ENCODE results near the gene MACROD2. TPM values are rescaled to one million over a fixed set of nuclear protein-coding genes. Genes with fewer than 3 reads are reported as not detected.
"Not testable (repeated sequence)": the region's sequence is repeated elsewhere in the genome, so short reads cannot be mapped to it uniquely, and the experiment has no call there.

Gene MACROD2
- total RNA-seq, 1 donor from 2014 or later, result 78.2 TPM

GRCh38 chr20:16011056-16011455 is 2015.7 kb downstream of the MACROD2 start:
- DNase-seq (no peak), ATAC-seq (no peak)
- H3K27ac ChIP-seq, result no peak overlapping the region
- H3K4me3 ChIP-seq, result no peak overlapping the region
- H3K9me3 ChIP-seq, result no peaks in the 10 kb centered on the region
- intact Hi-C loops (cut with DNase I), result no loop called here
- H3K36me3 ChIP-seq, result no peaks in the 10 kb centered on the region
- H3K27me3 ChIP-seq, result no peaks in the 10 kb centered on the region
- no peak for TF ChIP-seq CTCF (IDR thresholded peaks at IDR 0.05)
- no peaks in the 10 kb centered on the region for H3K4me1 ChIP-seq

DNA sequence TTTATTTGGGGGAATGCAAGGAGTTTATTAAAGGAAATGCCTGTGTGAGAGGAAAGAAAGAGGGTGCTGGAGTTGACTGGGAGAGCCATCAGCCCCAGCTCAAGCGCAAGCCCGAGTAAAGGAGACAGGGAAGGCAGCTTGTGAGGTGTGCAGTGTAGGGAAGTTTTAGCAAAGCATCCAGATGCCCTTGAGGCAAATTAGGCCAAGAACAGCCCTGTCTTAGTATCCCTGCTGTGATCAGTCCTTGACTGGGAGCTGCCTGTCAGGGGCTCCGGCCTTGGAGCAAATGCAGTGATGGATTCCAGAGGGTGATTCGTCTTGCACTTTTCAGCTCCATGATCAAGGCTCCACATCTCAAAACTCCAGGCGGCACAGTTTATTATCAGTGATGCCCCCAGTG is 2016.2 kb downstream of the MACROD2 start:
- intact Hi-C loops (cut with DNase I), result no loop called here
- no peaks in the 10 kb centered on the region for H3K27me3 ChIP-seq
- H3K9me3 ChIP-seq, result no peaks in the 10 kb centered on the region
- H3K4me3 ChIP-seq, result no peak overlapping the region
- TF ChIP-seq CTCF (IDR thresholded peaks at IDR 0.05), result no peak
- no peaks in the 10 kb centered on the region for H3K36me3 ChIP-seq
- ATAC-seq (no peak), DNase-seq (no peak)
- no peaks in the 10 kb centered on the region for H3K4me1 ChIP-seq
- no peak overlapping the region for H3K27ac ChIP-seq

DNA sequence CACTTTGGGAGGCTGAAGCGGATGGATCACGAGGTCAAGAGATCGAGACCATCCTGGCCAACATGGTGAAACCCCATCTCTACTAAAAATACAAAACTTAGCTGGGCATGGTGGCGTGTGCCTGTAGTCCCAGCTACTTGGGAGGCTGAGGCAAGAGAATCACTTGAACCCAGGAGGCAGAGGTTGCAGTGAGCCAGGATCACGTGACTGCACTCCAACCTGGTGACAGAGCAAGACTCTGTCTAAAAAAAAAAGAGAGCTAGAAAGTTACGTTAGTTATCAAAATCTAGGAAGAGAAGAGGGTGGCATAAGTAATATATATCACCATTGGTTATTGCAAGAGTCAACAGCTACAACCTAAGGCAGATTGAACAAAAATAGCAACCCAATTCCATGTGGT is 2017.6 kb downstream of the MACROD2 start:
- H3K36me3 ChIP-seq; H3K4me3 ChIP-seq; DNase-seq; H3K27ac ChIP-seq; H3K27me3 ChIP-seq; intact Hi-C loops (cut with DNase I); H3K9me3 ChIP-seq; ATAC-seq; H3K4me1 ChIP-seq: not testable (repeated sequence)

GRCh38 chr20:16013631-16014030 is 2018.3 kb downstream of the MACROD2 start:
- no peaks in the 10 kb centered on the region for H3K27me3 ChIP-seq
- no peaks in the 10 kb centered on the region for H3K4me1 ChIP-seq
- no peak overlapping the region for H3K27ac ChIP-seq
- TF ChIP-seq CTCF (IDR thresholded peaks at IDR 0.05), result no peak
- no peaks in the 10 kb centered on the region for H3K9me3 ChIP-seq
- intact Hi-C loops (cut with DNase I), result no loop called here
- no peaks in the 10 kb centered on the region for H3K36me3 ChIP-seq
- no peak for ATAC-seq
- no peak for DNase-seq
- H3K4me3 ChIP-seq, result no peak overlapping the region

- Histone ChIP-seq H3K4me1 (no peaks in the 10 kb centered on the region), H3K36me3 (no peaks in the 10 kb centered on the region), H3K27me3 (no peaks in the 10 kb centered on the region), H3K4me3 (no peak overlapping the region), H3K9me3 (no peaks in the 10 kb centered on the region), H3K27ac (no peak overlapping the region)
- TF ChIP-seq CTCF (IDR thresholded peaks at IDR 0.05), result no peak
- no peak for DNase-seq
- ATAC-seq, result no peak
- intact Hi-C loops (cut with DNase I), result no loop called here
Measured at GRCh38 chr20:16014436-16014835, 2019.1 kb downstream of the MACROD2 start.

GRCh38 chr20:16017656-16018055 is 2022.3 kb downstream of the MACROD2 start:
- ATAC-seq, result no peak

More at GRCh38 chr20:16017656-16018055, 2022.3 kb downstream of the MACROD2 start:
- H3K4me1 ChIP-seq, result no peaks in the 10 kb centered on the region
- no peak for DNase-seq
- no peak overlapping the region for H3K4me3 ChIP-seq
- H3K9me3 ChIP-seq, result no peaks in the 10 kb centered on the region
- H3K36me3 ChIP-seq, result no peaks in the 10 kb centered on the region
- intact Hi-C loops (cut with DNase I), result no loop called here
- H3K27me3 ChIP-seq, result no peaks in the 10 kb centered on the region
- H3K27ac ChIP-seq, result no peak overlapping the region
- TF ChIP-seq CTCF (IDR thresholded peaks at IDR 0.05), result no peak

Measured in upper lobe of right lung (tissue), 1 donor.